ENCODE results near the gene PIK3R5. TPM values are rescaled to one million over a fixed set of nuclear protein-coding genes. Genes with fewer than 3 reads are reported as not detected.

The PIK3R5 gene
- total RNA-seq, 2 donors from 2014 or later = 3.2 to 4.9 TPM

DNA sequence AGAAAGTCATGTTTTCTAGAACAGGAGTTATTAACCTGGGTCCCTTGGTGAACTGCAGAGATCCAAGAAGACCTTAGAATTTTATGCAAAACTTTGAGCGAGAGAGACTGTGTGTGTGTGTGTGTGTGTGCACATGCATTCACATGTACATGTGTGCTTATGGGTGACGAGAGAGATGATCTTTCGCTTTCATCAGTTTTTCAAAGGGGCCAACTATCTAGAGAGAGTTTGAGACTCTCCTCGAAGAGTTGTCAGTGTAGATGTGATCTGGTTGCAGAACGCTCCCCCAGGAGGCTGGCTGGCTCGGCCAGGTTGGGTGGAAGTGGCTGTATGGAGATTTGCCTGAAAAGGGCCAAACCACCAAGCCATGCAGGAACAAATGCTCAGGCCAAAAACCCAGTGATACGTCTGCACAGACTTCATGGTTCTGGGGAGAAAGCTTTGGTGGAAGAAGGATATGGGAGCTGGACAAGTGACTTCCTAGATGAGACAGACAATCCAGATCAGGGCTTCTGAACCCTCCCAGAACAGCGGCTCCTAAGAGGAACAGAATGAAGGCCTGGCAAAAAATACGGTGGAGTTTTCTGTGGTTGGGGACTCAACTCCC, 6.1 kb downstream of the PIK3R5 start:
- intact Hi-C loops (cut with DNase I, micrococcal nuclease) = no loop called here
- DNase-seq = no peak
- ATAC-seq = no peak

DNA sequence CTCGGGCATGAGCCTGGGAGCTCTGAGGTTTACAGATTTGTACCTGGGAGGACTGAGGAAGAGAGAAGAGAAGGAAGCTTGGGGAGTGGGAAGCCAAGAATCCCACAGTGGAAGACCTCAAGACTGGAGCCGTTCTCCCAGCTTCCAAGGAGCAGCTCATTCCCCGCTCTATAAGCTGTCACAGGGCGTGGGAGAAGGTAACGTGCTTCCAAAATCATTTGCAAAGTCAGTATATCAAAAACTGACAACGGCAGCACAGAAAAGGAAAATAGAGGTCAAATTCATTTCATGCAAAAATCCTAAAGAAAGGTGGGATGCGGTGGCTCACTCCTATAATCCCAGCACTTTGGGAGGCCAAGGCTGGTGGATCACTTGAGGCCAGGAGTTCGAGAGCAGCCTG, 7.8 kb downstream of the PIK3R5 start:
- no peak for ATAC-seq

DNA sequence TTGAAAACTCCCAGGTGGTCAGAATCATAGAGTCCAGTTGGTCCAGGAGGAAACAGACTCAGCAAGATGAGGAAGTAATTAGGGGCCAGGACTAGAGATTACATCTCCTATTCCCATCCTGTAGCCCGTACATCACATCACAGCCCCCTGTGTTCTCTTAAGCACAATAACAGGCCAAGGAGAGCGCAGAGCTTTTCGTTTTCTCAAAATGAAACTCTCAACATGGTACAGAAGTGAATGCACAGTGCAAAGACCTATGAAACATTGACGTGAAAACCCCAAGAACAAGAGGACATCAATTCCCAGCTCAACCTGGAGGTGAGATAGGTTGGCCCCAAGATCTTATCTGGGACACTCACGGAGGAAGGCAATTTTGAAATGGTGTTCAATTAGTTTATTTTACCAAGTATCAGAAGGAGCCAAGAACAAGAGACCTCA, 9.0 kb downstream of the PIK3R5 start:
- intact Hi-C loops (cut with DNase I, micrococcal nuclease) = no loop called here
- no peak for DNase-seq
- no peak for ATAC-seq

More for the DNA sequence above, 7.8 kb downstream of the PIK3R5 start:
- no peak for DNase-seq
- intact Hi-C loops (cut with DNase I, micrococcal nuclease) = no loop called here

DNA sequence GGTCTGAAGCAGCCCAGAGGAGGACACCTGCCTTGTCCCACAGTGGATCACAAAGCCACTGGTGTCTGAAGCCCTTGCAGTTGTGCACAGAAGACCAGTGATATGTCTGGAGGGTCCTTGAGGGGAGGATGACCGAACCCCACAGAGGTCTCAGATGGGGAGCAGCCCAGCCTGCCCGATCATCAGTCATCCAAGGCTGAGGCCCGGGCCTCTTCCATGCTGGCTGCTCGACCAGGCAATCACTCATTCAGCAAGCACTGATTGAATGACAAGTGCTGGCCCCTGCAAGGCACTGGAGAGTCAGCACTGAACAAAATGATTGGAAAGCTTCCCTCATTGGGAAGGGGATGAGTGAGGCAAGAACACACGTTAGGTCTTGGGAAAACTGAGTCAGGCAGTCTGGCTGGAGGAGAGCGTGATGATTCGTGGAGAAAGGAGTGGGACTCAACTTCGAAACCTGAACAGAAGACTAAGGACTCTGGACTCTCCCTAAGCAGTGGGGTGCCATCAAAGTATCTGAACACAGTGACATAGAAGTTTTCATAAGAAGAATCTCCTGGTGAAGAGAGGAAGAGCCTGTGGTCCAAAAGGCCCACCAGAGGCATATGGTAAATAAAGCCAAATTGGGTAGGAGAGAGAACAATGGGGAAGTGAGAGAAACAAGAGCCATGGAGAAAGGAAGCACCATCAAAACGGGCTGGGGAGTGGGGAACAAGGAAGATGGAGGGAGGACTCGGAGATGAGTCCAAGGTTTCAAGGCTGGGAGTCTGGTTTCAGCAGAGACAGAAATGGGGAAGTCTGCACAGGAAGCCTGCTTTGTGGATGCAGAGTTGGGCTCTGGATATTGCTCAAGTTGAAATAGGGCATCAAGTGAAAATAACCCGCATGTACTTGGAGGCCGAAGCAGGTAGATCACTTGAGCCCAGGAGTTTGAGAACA, 10.2 kb downstream of the PIK3R5 start:
- intact Hi-C loops (cut with DNase I, micrococcal nuclease) = no loop called here
- ATAC-seq = no peak
- no peak for DNase-seq

DNA sequence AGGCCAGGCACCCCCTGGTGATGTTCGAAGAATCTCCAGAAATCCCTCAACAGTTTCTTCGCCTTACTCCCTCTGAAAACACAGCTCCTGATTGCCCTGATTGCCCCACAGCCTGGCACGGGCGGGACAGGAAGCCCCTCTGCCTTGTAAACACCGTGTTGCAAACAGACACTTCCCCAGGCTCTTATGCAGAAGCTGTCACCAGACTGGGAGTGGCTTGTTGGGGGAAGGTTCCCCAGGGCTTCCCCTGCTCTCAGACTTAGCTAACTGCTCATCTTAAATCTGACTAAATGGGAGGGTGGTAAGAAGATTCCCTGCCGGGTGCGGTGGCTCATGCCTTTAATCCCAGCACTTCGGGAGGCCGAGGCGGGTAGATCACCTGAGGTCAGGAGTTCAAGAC, 11.2 kb downstream of the PIK3R5 start:
- ATAC-seq (peak; percentile 30), DNase-seq (peak; percentile 48 to 54)
- intact Hi-C loops (cut with DNase I, micrococcal nuclease) = no loop called here

DNA sequence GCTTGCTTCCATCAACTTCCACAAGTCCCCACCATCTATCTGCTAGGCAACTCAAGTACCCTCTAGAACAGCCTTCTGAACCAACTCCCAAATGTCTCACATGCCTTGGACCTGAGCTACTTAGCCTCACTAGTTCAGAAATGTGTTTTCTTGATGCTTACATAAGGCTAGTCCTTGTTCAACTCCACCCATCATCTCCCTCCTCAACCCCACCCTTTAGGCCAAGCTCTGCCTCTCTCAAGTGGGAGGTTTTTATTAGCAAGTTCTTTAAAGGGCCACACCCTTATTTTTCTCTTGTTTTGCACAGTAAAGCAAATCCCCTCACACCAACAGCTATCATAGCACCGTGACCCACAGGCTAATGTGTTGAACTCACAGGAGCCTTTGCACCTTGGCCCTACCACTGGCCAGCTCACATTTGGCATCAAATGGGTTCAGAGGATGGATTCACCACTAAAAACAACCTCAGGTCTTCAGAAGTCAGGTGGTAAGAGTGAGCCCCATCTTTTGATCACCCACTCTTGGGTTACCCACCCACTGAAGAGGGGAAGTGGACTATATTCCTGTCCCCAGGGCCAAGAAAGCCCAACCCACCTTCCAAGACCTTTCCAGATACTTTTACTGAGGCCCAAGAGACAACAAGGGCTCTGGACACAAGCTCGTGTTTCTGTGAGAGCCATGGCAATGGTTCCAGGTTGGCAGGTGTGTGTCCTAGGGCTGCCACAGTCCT, 12.2 kb downstream of the PIK3R5 start:
- no peak for ATAC-seq
- intact Hi-C loops (cut with DNase I, micrococcal nuclease) = no loop called here
- DNase-seq = no peak

DNA sequence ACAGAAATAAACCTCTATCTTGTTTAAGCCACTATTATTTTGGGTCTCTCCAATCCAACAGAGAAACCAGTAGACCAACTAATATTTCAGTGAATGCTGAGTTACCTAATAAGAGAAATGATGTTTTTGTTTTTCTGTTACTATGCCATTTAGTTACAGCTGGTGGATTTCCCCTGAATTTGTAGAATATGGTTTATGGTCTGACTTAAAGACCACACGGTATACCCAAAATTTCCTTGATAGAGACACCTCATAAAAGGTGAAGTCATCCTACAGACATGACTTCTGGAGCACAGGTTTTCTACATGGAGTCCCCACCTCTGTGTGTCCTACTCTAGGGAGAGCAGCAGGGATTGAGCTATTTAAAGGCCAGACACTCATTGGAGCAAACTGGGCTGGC, 13.3 kb downstream of the PIK3R5 start:
- ATAC-seq (no peak), DNase-seq (no peak)
- intact Hi-C loops (cut with DNase I, micrococcal nuclease) = no loop called here

DNA sequence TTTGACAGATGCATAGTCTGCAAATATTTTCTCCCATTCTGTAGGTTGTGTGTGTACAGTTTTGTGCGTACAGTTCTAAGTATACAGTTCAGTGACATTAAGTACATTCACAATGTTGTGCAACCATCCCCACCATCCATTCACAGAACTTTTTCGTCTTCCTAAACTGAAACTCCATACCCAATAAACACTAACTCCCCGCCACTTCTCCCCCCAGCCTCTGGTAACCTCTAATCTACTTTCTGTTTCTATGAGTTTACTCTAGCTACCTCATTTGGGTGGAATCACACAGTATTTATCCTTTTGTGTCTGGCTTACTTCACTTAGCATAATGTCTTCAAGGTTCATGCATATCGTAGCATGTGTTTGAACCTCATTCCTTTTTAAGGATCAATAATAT, 14.3 kb downstream of the PIK3R5 start:
- ATAC-seq (no peak), DNase-seq (no peak)
- intact Hi-C loops (cut with DNase I, micrococcal nuclease) = no loop called here

DNA sequence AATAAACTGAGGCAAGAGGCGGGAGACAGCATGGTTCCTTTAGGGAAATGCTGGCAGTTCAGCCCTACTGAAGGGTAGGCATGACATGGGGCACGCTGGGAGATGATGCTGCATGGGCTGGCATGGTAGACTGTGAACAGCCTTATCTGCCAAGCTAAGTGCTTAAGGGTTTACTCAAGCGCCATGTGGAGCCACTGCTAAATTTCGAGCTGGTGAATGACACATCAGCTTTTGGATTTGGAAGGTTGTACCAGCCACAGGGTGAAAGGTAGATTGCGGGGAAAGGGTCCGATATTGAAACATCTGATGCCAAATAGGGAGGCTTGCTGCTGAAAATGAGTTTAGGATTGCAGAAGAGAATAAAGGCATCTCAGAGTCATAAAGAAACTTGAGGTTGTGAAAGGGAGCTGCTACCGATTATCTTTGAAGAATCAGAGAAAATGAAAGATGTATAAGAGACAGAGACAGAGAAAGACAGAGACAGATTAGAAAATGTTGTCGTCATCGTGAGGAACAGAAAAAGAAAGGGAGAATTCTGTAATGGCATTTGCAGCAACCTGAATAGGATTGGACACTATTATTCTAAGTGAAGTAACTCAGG, 16.3 kb downstream of the PIK3R5 start:
- intact Hi-C loops (cut with DNase I, micrococcal nuclease) = no loop called here
- DNase-seq = no peak
- no peak for ATAC-seq

DNA sequence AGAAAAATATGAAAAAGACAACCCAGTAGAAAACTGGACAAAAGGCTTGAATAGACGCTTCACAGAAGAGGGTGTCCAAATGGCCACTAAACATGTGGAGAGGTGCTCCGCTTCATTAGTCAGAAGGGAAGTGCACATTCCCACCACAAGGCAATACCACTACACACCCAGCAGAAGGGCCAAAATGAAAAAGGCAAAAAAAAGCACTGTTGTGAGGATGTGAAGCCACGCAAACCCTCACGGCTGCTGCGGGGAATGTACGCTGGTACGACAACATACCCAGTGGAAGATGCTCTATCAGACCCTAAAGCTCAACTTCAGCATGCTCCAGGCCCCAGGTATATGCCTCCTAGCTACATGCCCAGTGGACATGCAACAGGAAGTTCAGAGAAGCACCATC, 17.0 kb downstream of the PIK3R5 start:
- intact Hi-C loops (cut with DNase I, micrococcal nuclease) = no loop called here
- DNase-seq (no peak), ATAC-seq (no peak)

DNA sequence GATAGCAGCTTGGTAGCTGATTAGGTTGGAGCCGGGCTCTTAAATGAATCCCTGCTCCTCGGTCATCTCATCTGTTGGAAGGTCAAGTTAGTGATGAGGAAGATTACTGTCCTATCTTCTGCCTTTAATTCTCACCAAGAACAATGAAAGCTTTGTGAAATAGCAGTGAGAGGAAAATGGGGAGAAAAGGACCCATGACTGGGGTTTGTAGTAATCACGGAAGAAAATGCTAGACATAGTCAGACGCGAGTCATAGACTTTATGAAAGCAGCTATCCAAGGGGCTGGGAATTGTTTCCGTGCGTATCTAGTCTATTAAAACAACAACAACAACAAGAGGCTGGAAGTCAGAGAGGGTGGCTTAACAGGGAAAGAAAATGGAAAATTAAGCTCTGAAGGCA, 18.3 kb downstream of the PIK3R5 start:
- ATAC-seq (no peak), DNase-seq (no peak)
- intact Hi-C loops (cut with DNase I, micrococcal nuclease) = no loop called here

DNA sequence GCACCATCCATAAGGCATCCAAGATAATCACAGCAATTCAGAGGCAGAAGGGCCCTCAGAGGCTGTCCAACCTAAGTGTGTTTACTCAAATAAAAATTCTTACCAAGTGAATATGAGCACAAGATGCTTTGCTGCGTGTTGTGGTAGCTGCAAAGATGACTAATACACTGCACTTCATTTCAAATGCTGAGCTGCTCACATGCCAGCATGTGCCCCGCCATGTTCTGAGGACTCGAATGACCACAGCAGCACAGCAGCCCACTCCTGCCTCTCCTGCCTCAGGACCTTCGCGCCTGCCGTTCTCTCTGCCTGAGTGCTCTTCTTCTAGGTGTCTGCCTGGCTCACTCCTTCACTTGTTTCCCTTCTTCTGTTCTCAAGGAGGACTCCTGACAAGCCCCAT, 19.0 kb downstream of the PIK3R5 start:
- ATAC-seq (no peak), DNase-seq (no peak)
- intact Hi-C loops (cut with DNase I, micrococcal nuclease) = no loop called here

DNA sequence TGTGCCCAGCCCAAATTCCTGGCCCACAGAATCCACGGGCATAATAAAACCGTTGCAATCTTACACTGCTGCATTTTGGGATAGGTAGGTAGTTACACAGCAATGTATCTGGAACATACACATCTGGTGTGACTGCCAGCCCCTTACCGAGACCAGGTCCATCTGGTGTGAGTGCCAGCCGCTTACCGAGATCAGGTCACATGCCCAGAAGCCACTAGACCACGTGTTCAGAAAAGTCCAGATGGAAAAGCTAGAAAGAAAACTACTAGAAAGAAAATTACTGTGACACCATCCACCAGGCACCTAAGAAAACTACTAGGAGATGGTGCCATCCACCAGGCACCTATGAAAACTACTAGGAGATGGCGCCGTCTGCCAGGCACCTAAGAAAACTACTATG, 19.4 kb downstream of the PIK3R5 start:
- no peak for DNase-seq
- intact Hi-C loops (cut with DNase I, micrococcal nuclease) = no loop called here

DNA sequence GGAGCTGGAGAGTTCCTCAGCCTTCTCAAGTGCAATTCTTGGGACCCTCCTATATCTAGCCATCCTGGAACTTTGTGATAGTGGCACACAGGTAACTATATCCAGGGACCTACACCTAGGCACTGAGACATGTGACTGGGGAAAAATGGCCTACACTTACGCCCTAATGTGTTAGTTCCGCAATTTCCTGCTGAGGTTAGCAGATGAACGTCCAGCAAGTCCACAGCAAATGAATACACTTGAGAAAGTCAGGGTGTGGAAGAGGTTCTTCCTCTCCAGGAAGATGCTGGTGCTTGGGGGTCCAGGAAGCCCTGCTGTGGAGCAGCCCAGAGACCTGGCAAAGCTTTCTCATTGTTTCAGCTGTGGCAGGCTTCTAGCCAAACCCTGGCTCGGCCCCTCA, 20.8 kb downstream of the PIK3R5 start:
- intact Hi-C loops (cut with DNase I, micrococcal nuclease) = no loop called here
- ATAC-seq = no peak
- no peak for DNase-seq

More for the DNA sequence above, 19.4 kb downstream of the PIK3R5 start:
- ATAC-seq = no peak

DNA sequence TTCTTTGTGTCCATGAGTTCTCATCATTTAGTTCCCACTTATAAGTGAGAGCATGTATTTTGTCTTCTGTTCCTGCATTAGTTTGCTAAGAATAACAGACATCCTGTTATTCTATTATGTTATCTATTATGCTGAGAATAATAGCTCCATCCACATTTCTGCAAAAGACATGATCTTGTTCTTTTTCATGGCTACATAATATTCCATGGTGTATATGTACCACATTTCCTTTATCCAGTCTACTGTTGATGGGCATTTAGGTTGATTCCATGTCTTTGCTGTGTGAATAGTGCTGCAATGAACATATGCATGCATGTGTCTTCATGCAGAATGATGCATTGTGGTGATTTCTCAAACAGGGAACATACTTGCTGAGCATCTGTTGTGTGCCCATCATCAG, 21.4 kb downstream of the PIK3R5 start:
- no peak for ATAC-seq
- intact Hi-C loops (cut with DNase I, micrococcal nuclease) = no loop called here
- DNase-seq = no peak

DNA sequence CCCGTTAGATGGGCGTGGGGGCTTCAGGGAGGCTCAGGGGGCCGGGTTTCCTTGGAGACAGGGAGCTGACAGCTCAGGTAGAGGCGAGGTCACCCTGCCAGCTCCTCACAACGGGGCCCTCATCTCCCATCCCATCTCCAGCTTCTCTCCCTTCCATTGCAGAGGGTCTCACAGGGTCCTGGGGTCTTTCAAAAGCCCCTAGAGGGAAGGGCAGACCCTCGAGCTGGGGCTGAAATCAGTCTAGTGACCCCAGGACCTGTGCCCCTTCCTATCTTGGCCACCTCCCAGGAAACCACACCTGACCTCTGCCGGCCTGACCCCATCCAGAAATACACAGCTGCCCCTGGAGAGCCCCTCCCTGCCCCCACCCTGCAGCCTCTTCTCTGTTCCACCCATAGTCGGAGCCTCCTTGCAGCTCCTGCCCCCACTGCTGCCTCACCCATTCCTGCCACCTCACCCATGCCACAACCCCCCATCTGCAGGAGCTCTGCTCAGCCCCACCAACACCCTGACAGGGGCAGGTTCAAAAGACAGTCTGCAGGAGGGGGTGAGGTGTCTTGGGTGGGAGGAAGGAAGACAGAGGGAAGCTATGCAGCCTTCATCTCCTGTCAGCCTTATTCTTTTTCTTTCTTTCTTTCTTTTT, 23.4 kb downstream of the PIK3R5 start:
- intact Hi-C loops (cut with DNase I, micrococcal nuclease) = no loop called here
- DNase-seq (peak in 1 of 2 donors; percentile 17), ATAC-seq (no peak)

DNA sequence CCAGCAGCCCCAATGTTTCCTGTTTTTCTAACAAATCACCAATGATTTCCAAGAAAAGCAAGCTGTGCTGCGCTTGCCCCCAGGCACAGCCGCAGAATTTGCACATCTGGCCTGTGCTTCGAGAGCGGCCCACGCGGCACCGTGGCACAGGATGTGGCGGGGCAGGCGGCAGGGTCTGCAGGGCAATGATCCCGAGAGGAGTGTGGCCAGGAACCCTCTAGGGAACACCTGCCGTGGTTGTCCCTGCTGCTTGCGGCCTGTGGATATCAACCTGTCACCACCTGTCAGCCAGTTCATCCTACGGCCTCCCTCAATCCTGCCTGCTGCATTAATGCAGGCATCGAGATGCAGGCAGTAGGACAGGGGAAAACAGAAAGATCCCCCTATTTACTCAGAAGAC, 24.0 kb downstream of the PIK3R5 start:
- ATAC-seq (no peak), DNase-seq (peak; percentile 35 to 46)

DNA sequence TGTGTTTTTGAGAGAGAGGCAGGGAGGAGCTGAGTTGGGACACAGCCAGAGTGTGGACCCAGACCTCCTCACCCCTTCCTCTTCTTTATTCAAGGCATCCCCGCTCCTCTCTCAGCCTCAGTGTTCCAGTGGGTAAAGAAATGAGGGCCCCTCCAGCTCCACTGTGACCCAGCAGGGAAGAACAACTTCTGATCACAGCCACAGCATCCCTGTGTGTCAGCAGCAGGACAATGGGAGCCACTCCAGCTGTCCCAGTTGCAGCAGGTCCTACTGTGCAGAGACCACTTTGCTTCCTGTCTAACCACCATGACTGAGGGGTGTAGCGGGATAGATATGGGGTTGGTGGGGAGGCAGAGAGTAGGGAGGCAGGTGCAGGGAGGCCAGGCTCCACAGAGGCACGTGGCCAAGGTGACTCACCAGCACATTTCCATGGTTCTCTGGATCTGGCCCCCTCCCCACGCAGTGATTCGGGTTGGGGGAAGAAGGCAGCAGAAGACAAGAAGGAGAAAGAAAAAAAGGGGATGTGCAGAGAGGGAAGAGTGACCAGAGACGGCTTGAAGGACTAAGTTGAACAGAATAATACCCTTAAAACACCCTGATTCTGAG, 24.5 kb downstream of the PIK3R5 start:
- no peak for ATAC-seq
- no peak for DNase-seq
- intact Hi-C loops (cut with DNase I, micrococcal nuclease) = no loop called here

More for the DNA sequence above, 24.0 kb downstream of the PIK3R5 start:
- intact Hi-C loops (cut with DNase I, micrococcal nuclease) = no loop called here
